Erythroblast (primary cell): ENCODE data around the gene HEG1.

Experiments used
- GATA1 ChIP-seq: IDR thresholded peaks from 2 replicates; pipeline ENCODE4 v1.6.1; 2011; ENCODE audit warnings: low read depth, mild to moderate bottlenecking, control low read depth, low read length, moderate library complexity
- POLR2A ChIP-seq: IDR thresholded peaks from 2 replicates; pipeline ENCODE4 v1.6.1; 2011; ENCODE audit warnings: mild to moderate bottlenecking, low read length

DNA sequence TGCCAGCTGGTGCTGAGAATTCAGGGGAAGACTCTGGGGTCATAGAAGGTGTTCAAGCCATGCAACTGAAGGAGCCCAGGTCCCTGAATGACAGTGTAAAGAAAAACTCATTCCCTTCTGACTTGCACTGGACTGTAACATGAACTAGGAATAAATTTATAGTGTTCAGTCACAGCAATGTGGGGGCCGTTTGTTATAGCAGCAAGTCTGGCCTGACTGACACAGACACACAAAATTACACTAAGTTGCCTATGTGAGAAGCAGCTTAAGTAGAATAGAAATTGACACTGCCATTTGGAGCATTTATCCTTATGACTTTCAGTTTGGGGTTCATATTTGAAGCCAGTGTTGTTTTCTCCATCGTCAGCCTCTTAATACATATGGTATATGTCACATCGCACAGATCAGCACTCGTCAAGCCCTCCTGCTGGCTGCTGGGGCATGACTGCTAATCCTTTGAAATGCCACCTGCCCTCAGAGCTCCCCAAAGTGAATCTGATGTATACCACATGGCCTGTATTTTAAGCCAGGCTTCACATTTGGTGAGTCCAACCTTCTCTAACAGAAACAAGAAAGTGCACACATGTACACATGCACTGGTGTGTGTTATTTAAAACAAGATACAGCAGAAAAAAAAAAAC is 17.1 kb upstream of the HEG1 start:
- TF ChIP-seq POLR2A: no peak
- no peak for TF ChIP-seq GATA1
